OCI-LY7 (cell line): ENCODE data around the gene STAM2.

ENCODE experiments used
- CTCF ChIP-seq: fragments of 200-600 bp; sonication (generic); conservative IDR thresholded peaks from 2 replicates; pipeline ENCODE4 v1.5.1; 2014; ENCODE audit warnings: mild to moderate bottlenecking, antibody characterized with exemption, low read length, moderate library complexity, mixed read lengths
- EZH2phosphoT487 ChIP-seq: fragments of 200-600 bp; sonication (generic); IDR thresholded peaks from 2 replicates; pipeline ENCODE4 v1.6.1; 2018; ENCODE audit warnings: low read depth, borderline replicate concordance, mild to moderate bottlenecking, mixed run types, antibody characterized with exemption, low read length, moderate library complexity, mixed read lengths

DNA sequence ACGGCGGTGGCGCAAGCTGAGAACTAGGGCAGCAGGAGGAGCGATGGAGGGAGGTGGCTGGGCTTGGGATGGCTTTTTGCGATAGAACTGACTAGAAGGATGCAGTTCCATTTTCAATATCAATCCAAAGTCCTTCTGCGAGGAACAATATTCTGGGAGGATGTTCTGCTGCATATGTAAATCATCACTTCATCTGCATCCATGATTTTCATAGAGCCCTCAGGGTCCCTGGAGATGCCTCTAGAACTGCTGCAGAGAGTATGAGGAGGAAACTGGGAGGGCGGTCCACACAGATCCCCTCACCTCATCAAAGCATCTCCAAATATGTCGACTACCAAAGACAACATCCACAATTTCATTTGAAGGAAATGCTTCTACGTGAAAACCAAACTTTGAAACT lies 97.5 kb downstream of the STAM2 start:
- TF ChIP-seq CTCF (no peak), EZH2phosphoT487 (no peak)
